Sigmoid colon (tissue), 4 donors: ENCODE results near the gene CEP63.

Experiments
- EP300 ChIP-seq, 4 donors: sonication (generic); formaldehyde crosslinking; IDR thresholded peaks; one replicate each; pipeline ENCODE4 v1.6.1; 2017; ENCODE audit warnings: antibody characterized with exemption in 4 of 4
- POLR2A ChIP-seq, 2 donors: fragments of 450-650 bp; IDR thresholded peaks; one replicate each; pipeline ENCODE4 v1.6.1; 2016; ENCODE audit warnings: antibody characterized with exemption in 2 of 2, mild to moderate bottlenecking in 2 of 2, moderate library complexity in 2 of 2
- POLR2AphosphoS5 ChIP-seq, 4 donors: sonication (generic); formaldehyde crosslinking; IDR thresholded peaks; one replicate each; pipeline ENCODE4 v1.6.1; 2017; ENCODE audit warnings: antibody characterized with exemption in 4 of 4
- TF ChIP-seq, protein P1 (sequence below), 4 experiments: fragments of 450-650 bp in 3 of 4; fragments of 200-600 bp in 1 of 4; IDR thresholded peaks; one replicate each; pipeline ENCODE4 v1.5.1; 2016 to 2019; ENCODE audit warnings: antibody characterized with exemption in 4 of 4, mild to moderate bottlenecking in 3 of 4, moderate library complexity in 2 of 4

GRCh38 chr3:134486577-134487041 is 752 bp downstream of the CEP63 start:
- TF ChIP-seq POLR2AphosphoS5 (IDR thresholded peaks at IDR 0.05) (no peak), POLR2A (IDR thresholded peaks at IDR 0.05) (no peak), EP300 (IDR thresholded peaks at IDR 0.05) (no peak)
- TF ChIP-seq, protein P1, sequence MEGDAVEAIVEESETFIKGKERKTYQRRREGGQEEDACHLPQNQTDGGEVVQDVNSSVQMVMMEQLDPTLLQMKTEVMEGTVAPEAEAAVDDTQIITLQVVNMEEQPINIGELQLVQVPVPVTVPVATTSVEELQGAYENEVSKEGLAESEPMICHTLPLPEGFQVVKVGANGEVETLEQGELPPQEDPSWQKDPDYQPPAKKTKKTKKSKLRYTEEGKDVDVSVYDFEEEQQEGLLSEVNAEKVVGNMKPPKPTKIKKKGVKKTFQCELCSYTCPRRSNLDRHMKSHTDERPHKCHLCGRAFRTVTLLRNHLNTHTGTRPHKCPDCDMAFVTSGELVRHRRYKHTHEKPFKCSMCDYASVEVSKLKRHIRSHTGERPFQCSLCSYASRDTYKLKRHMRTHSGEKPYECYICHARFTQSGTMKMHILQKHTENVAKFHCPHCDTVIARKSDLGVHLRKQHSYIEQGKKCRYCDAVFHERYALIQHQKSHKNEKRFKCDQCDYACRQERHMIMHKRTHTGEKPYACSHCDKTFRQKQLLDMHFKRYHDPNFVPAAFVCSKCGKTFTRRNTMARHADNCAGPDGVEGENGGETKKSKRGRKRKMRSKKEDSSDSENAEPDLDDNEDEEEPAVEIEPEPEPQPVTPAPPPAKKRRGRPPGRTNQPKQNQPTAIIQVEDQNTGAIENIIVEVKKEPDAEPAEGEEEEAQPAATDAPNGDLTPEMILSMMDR (IDR thresholded peaks at IDR 0.05) = no peak
